LNCaP clone FGC (cell line): ENCODE results near the gene PAPOLA.

Experiments
- DNase-seq: peaks from one replicate; pipeline ENCODE4 v3.0.0-alpha.2; 2011; ENCODE audit warnings: low read depth
- H3K4me3 ChIP-seq: 2 replicates; pipeline ENCODE4 v1.5.1; 2011; ENCODE audit warnings: mild to moderate bottlenecking, low read depth, low read length, control low read depth
- TF ChIP-seq, protein P1 (sequence below): IDR thresholded peaks from 2 replicates; pipeline ENCODE4 v1.5.1; 2012; ENCODE audit warnings: mild to moderate bottlenecking; ENCODE audit not compliant: control insufficient read depth, insufficient read depth; ENCODE audit errors: extremely low read depth

PAPOLA gene

GRCh38 chr14:96484399-96484798 lies 17.8 kb upstream of the PAPOLA start:
- H3K4me3 ChIP-seq: no peak overlapping the region
- no peak for DNase-seq
- TF ChIP-seq, protein P1, sequence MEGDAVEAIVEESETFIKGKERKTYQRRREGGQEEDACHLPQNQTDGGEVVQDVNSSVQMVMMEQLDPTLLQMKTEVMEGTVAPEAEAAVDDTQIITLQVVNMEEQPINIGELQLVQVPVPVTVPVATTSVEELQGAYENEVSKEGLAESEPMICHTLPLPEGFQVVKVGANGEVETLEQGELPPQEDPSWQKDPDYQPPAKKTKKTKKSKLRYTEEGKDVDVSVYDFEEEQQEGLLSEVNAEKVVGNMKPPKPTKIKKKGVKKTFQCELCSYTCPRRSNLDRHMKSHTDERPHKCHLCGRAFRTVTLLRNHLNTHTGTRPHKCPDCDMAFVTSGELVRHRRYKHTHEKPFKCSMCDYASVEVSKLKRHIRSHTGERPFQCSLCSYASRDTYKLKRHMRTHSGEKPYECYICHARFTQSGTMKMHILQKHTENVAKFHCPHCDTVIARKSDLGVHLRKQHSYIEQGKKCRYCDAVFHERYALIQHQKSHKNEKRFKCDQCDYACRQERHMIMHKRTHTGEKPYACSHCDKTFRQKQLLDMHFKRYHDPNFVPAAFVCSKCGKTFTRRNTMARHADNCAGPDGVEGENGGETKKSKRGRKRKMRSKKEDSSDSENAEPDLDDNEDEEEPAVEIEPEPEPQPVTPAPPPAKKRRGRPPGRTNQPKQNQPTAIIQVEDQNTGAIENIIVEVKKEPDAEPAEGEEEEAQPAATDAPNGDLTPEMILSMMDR: no peak

GRCh38 chr14:96486705-96487104 lies 15.5 kb upstream of the PAPOLA start:
- no peak overlapping the region for H3K4me3 ChIP-seq
- TF ChIP-seq, protein P1: no peak
- DNase-seq: no peak

- no peak for DNase-seq
- TF ChIP-seq, protein P1: no peak
- H3K4me3 ChIP-seq: no peak overlapping the region
Observed at GRCh38 chr14:96489327-96489726, 12.9 kb upstream of the PAPOLA start.

DNA sequence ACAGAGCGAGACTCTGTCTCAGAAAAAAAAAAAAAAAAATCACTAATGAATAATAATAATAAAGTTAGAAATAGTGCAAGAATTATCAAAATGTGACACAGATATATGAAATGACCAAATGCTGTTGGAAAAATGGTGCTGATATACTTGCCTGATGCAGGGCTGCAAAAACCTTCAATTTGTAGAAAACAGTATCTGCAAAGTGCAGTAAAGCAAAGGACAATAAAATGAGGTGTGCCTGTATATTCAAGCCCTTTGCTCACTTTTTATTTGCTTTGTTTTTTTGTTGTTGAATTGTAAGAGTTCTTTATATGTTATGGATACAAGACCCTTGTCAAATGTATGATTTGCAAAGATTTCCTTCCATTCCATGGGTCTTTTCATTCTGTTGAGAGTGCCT lies 9.0 kb upstream of the PAPOLA start:
- H3K4me3 ChIP-seq: no peak overlapping the region
- no peak for DNase-seq
- TF ChIP-seq, protein P1: no peak

GRCh38 chr14:96494331-96494730 lies 7.9 kb upstream of the PAPOLA start:
- TF ChIP-seq, protein P1: no peak
- H3K4me3 ChIP-seq: no peak overlapping the region
- DNase-seq: no peak

GRCh38 chr14:96497087-96497486 lies 5.1 kb upstream of the PAPOLA start:
- DNase-seq: no peak
- TF ChIP-seq, protein P1: no peak
- H3K4me3 ChIP-seq: no peak overlapping the region

GRCh38 chr14:96497586-96497985 lies 4.6 kb upstream of the PAPOLA start:
- no peak overlapping the region for H3K4me3 ChIP-seq
- no peak for DNase-seq
- TF ChIP-seq, protein P1: no peak
